Endometrial microvascular endothelial cells (primary cell): Measurements from ENCODE around the gene PC. TPM values are rescaled to one million over a fixed set of nuclear protein-coding genes. Genes with fewer than 3 reads are reported as not detected.
"Not testable (repeated sequence)": the region's sequence is repeated elsewhere in the genome, so short reads cannot be mapped to it uniquely, and the experiment has no call there.

Experiments used
- in situ Hi-C: cut with HindIII; loops from 2 replicates; pipeline ENCODE4 v1.10.0; 2017; ENCODE audit warnings: low sequenced_read_pairs, low pct_unique_long_range_greater_than_20kb; ENCODE audit errors: inconsistent ontology term
- total RNA-seq: library from RNA; depleted of rRNA; stranded (reverse); fragments of >200 nt; gene quantifications from one replicate; pipeline ENCODE4 v1.2.3, GENCODE V29; 2015; ENCODE audit errors: inconsistent ontology term

The PC gene
- total RNA-seq, 1 donor from 2014 or later, result 22.1 TPM

GRCh38 chr11:66962801-66963200 is 4.6 kb upstream of the PC start:
- in situ Hi-C loops, result no loop called here

GRCh38 chr11:66962247-66962646 is 4.1 kb upstream of the PC start:
- in situ Hi-C loops, result no loop called here

GRCh38 chr11:66961691-66962213 is 3.6 kb upstream of the PC start:
- in situ Hi-C loops, result not testable (repeated sequence)

- in situ Hi-C loops, result no loop called here
Observed at GRCh38 chr11:66958956-66959274, 732 bp upstream of the PC start.

- in situ Hi-C loops, result no loop called here
Observed at GRCh38 chr11:66957971-66958231, 282 bp downstream of the PC start.

GRCh38 chr11:66956689-66957290 is 1.4 kb downstream of the PC start:
- in situ Hi-C loops, result no loop called here

- in situ Hi-C loops, result no loop called here
Observed at GRCh38 chr11:66953081-66953833, 4.9 kb downstream of the PC start.

- in situ Hi-C loops, result no loop called here
Observed at GRCh38 chr11:66951927-66952337, 6.3 kb downstream of the PC start.

GRCh38 chr11:66951135-66951534 is 7.0 kb downstream of the PC start:
- in situ Hi-C loops, result no loop called here

- in situ Hi-C loops, result no loop called here
Observed at GRCh38 chr11:66950112-66950535, 8.1 kb downstream of the PC start.

- in situ Hi-C loops, result no loop called here
Observed at GRCh38 chr11:66938582-66939135, 19.5 kb downstream of the PC start.

GRCh38 chr11:66937193-66937733 is 20.9 kb downstream of the PC start:
- in situ Hi-C loops, result no loop called here

GRCh38 chr11:66936311-66936711 is 21.9 kb downstream of the PC start:
- in situ Hi-C loops, result no loop called here

GRCh38 chr11:66934950-66935779 is 23.0 kb downstream of the PC start:
- in situ Hi-C loops, result no loop called here

GRCh38 chr11:66933531-66933930 is 24.7 kb downstream of the PC start:
- in situ Hi-C loops, result no loop called here

GRCh38 chr11:66932543-66932942 is 25.6 kb downstream of the PC start:
- in situ Hi-C loops, result no loop called here

- in situ Hi-C loops, result no loop called here
Observed at GRCh38 chr11:66929753-66930152, 28.4 kb downstream of the PC start.

- in situ Hi-C loops, result no loop called here
Observed at GRCh38 chr11:66924272-66924671, 33.9 kb downstream of the PC start.

- in situ Hi-C loops, result no loop called here
Observed at GRCh38 chr11:66922551-66922950, 35.6 kb downstream of the PC start.
